ENCODE data around the gene AGA. TPM values are rescaled to one million over a fixed set of nuclear protein-coding genes. Genes with fewer than 3 reads are reported as not detected.

The AGA gene
- total and polyA plus RNA-seq, 10 of the 15 experiments (the other 5 are each of a cell fraction or from before 2014, with no cell fraction given) = 17.1 to 37.6 (median 24.5) TPM

DNA sequence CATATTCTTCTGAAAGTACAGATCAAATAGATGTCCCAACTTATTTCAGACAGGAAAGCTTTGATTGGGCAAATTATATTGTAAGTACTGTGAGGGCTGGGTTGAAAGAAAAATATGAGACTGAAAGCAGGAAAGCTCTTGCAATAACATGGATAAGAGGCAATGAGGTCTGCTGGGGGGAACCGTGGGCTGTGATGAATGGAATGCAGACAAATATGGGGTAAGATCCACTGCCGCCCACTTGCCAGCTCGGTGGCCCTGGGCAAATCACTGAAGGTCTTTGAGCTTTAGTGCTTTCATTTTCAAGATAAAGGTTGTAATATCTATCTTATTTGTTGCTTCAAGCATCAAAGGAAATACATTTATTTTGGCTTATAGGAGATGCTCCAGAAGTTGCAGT, 51.0 kb downstream of the AGA start (continued):
- TF ChIP-seq, protein P1, sequence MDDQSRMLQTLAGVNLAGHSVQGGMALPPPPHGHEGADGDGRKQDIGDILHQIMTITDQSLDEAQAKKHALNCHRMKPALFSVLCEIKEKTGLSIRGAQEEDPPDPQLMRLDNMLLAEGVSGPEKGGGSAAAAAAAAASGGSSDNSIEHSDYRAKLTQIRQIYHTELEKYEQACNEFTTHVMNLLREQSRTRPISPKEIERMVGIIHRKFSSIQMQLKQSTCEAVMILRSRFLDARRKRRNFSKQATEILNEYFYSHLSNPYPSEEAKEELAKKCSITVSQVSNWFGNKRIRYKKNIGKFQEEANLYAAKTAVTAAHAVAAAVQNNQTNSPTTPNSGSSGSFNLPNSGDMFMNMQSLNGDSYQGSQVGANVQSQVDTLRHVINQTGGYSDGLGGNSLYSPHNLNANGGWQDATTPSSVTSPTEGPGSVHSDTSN (IDR thresholded peaks at IDR 0.05; ENCODE audit: insufficient replicate concordance, low read depth, low read length) = no peak
- TF ChIP-seq POLR2AphosphoS2 (IDR thresholded peaks at IDR 0.05; ENCODE audit: low read depth, low read length) = no peak

DNA sequence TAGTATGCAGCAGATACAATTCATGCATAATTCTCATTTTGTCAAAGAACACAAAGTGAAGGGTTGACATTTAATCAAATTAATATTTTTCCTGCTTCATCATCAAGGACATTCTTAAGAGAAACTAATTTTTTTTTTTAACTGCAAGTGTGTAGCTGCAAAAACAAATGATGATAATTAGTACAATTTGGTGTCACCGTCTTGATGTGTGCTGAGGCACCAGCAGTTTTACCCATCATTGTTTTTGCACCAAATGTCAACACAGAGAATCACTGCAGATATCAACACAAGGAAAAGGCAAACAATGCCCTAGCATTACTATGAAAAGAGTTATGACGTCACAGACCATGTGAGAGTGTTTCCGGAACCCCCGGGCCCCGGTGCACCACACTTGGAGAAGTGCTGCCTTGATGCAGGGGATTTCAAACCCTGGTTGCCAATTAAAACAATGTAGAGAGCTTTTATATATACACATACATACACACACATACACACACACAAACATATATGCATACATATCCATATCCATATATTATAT, 55.9 kb downstream of the AGA start:
- in situ Hi-C loops (cut with MboI) = no loop called here
- FAIRE-seq = no peak

More for the DNA sequence above, 55.9 kb downstream of the AGA start:
- ChIA-PET SMC1A (ENCODE audit: uncharacterized antibody, unreplicated experiment) (interaction anchor here (1.3 to 1.5 kb wide), 2 partner anchors 13 to 136 kb away, joined by 3 to 6 read pairs; no protein-coding TSS in a partner anchor), POLR2A (no interaction called here), RAD21 (ENCODE audit: unreplicated experiment) (no interaction called here), CTCF (no interaction called here)
- DNase-seq (ENCODE audit: low read depth, low spot score) = no peak
- WGBS (ENCODE audit: insufficient coverage, insufficient replicate concordance, low lambda C conversion rate, missing lambda C conversion rate) = 59% methylated on average over 5 of the region's 5 CpGs
- no peaks in the 10 kb centered on the region for H3K9me3 ChIP-seq (replicated peaks; ENCODE audit: control insufficient read depth, insufficient read depth, low read length)
- H2AFZ ChIP-seq (ENCODE audit: control insufficient read depth, low read depth, low read length) = no peak overlapping the region
- H3K4me1 ChIP-seq (ENCODE audit: control insufficient read depth, insufficient read depth, low read length) = no peaks in the 10 kb centered on the region
- no peak for ATAC-seq
- intact Hi-C loops (cut with micrococcal nuclease; ENCODE audit: unreplicated experiment) = no loop called here
- no peaks in the 10 kb centered on the region for H3K79me2 ChIP-seq (ENCODE audit: control insufficient read depth, insufficient read depth, low read length)
- H3K27ac ChIP-seq (ENCODE audit: control insufficient read depth, insufficient read depth) = no peak overlapping the region
- H4K20me1 ChIP-seq (ENCODE audit: control insufficient read depth, insufficient read depth) = no peaks in the 10 kb centered on the region
- TF ChIP-seq TCF12 (IDR thresholded peaks at IDR 0.05; ENCODE audit: low read depth, low read length) (no peak), CHD2 (IDR thresholded peaks at IDR 0.05; ENCODE audit: borderline replicate concordance, low read depth, low read length) (no peak), FOXK2 (IDR thresholded peaks at IDR 0.05) (no peak), PAX8 (IDR thresholded peaks at IDR 0.05) (no peak), RAD51 (IDR thresholded peaks at IDR 0.05) (no peak), SUPT20H (IDR thresholded peaks at IDR 0.05; ENCODE audit: borderline replicate concordance, control insufficient read depth, low read depth, low read length) (no peak), ASH2L (IDR thresholded peaks at IDR 0.05; ENCODE audit: borderline replicate concordance, low read depth) (no peak), ESRRA (IDR thresholded peaks at IDR 0.05; ENCODE audit: low read length) (no peak), CBX5 (IDR thresholded peaks at IDR 0.05; ENCODE audit: low read depth) (no peak), LARP7 (IDR thresholded peaks at IDR 0.05) (no peak)
- TF ChIP-seq, protein P2, sequence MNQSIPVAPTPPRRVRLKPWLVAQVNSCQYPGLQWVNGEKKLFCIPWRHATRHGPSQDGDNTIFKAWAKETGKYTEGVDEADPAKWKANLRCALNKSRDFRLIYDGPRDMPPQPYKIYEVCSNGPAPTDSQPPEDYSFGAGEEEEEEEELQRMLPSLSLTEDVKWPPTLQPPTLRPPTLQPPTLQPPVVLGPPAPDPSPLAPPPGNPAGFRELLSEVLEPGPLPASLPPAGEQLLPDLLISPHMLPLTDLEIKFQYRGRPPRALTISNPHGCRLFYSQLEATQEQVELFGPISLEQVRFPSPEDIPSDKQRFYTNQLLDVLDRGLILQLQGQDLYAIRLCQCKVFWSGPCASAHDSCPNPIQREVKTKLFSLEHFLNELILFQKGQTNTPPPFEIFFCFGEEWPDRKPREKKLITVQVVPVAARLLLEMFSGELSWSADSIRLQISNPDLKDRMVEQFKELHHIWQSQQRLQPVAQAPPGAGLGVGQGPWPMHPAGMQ (IDR thresholded peaks at IDR 0.05; ENCODE audit: borderline replicate concordance) = no peak
- TF ChIP-seq, protein P3, sequence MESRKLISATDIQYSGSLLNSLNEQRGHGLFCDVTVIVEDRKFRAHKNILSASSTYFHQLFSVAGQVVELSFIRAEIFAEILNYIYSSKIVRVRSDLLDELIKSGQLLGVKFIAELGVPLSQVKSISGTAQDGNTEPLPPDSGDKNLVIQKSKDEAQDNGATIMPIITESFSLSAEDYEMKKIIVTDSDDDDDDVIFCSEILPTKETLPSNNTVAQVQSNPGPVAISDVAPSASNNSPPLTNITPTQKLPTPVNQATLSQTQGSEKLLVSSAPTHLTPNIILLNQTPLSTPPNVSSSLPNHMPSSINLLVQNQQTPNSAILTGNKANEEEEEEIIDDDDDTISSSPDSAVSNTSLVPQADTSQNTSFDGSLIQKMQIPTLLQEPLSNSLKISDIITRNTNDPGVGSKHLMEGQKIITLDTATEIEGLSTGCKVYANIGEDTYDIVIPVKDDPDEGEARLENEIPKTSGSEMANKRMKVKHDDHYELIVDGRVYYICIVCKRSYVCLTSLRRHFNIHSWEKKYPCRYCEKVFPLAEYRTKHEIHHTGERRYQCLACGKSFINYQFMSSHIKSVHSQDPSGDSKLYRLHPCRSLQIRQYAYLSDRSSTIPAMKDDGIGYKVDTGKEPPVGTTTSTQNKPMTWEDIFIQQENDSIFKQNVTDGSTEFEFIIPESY (IDR thresholded peaks at IDR 0.05) = no peak
- H3K9ac ChIP-seq (ENCODE audit: control insufficient read depth, insufficient read depth, low read length) = no peak overlapping the region
- no peaks in the 10 kb centered on the region for H3K36me3 ChIP-seq (ENCODE audit: control insufficient read depth in 2 of 2, insufficient read depth in 2 of 2, low read length in 1 of 2)
- no peak overlapping the region for H3K4me3 ChIP-seq
- no peaks in the 10 kb centered on the region for H3K27me3 ChIP-seq (replicated peaks in 1 of 2; ENCODE audit: control insufficient read depth in 2 of 2, insufficient read depth in 2 of 2, low read length in 1 of 2)
- H3K4me2 ChIP-seq (ENCODE audit: control insufficient read depth, insufficient read depth) = no peak overlapping the region
- BruUV-seq (replicated peaks) = no TSS peak
